ENCODE results near the gene CARNS1. TPM values are rescaled to one million over a fixed set of nuclear protein-coding genes. Genes with fewer than 3 reads are reported as not detected.
"Not testable (repeated sequence)": the region's sequence is repeated elsewhere in the genome, so short reads cannot be mapped to it uniquely, and the experiment has no call there.

Gene CARNS1
- total and polyA plus RNA-seq, 2 donors: 0.63 to 0.76 TPM

GRCh38 chr11:67416416-67417335 lies 1.2 kb downstream of the CARNS1 start:
- Histone ChIP-seq H3K27ac (ENCODE audit: low read depth) (no peak overlapping the region), H3K4me1 (ENCODE audit: insufficient read depth) (peaks cover 2% of the 10 kb centered on the region), H3K36me3 (ENCODE audit: insufficient read depth) (no peaks in the 10 kb centered on the region), H3K4me3 (ENCODE audit: low read depth, low read length) (no peak overlapping the region)
- no peak for DNase-seq (ENCODE audit: extremely low spot score)
- WGBS: 69% methylated on average over 21 of the region's 21 CpGs

- WGBS: 82% methylated on average over 12 of the region's 12 CpGs
- Histone ChIP-seq H3K4me1 (ENCODE audit: insufficient read depth) (peaks cover 2% of the 10 kb centered on the region), H3K27ac (ENCODE audit: low read depth) (no peak overlapping the region), H3K36me3 (ENCODE audit: insufficient read depth) (no peaks in the 10 kb centered on the region), H3K4me3 (ENCODE audit: low read depth, low read length) (no peak overlapping the region)
- no peak for DNase-seq (ENCODE audit: extremely low spot score)
These were observed 1.9 kb downstream of the CARNS1 start for GRCh38 chr11:67417425-67417824.

GRCh38 chr11:67418476-67419281 lies 3.2 kb downstream of the CARNS1 start:
- 81% methylated on average over 26 of the region's 26 CpGs for WGBS
- Histone ChIP-seq H3K4me3 (ENCODE audit: low read depth, low read length) (no peak overlapping the region), H3K4me1 (ENCODE audit: insufficient read depth) (peaks cover 2% of the 10 kb centered on the region), H3K36me3 (ENCODE audit: insufficient read depth) (no peaks in the 10 kb centered on the region), H3K27ac (ENCODE audit: low read depth) (no peak overlapping the region)
- no peak for DNase-seq (ENCODE audit: extremely low spot score)

- no peak for DNase-seq (ENCODE audit: extremely low spot score)
- H3K27ac ChIP-seq (ENCODE audit: low read depth): no peak overlapping the region
- no peak overlapping the region for H3K4me3 ChIP-seq (ENCODE audit: low read depth, low read length)
- no peaks in the 10 kb centered on the region for H3K36me3 ChIP-seq (ENCODE audit: insufficient read depth)
- WGBS: 93% methylated on average over 21 of the region's 21 CpGs
- H3K4me1 ChIP-seq (ENCODE audit: insufficient read depth): peaks cover 2% of the 10 kb centered on the region
These were observed 4.0 kb downstream of the CARNS1 start for GRCh38 chr11:67419325-67420049.

GRCh38 chr11:67420147-67420645 lies 4.7 kb downstream of the CARNS1 start:
- Histone ChIP-seq H3K4me3 (ENCODE audit: low read depth, low read length) (peak overlapping the region; percentile 51), H3K27ac (ENCODE audit: low read depth) (peak overlapping the region; percentile 91), H3K4me1 (ENCODE audit: insufficient read depth) (peaks cover 2% of the 10 kb centered on the region), H3K36me3 (ENCODE audit: insufficient read depth) (no peaks in the 10 kb centered on the region)
- DNase-seq (ENCODE audit: extremely low spot score): no peak
- WGBS: 35% methylated on average over 15 of the region's 15 CpGs

GRCh38 chr11:67420646-67421429 lies 5.4 kb downstream of the CARNS1 start:
- WGBS: under 1% methylated on average over 97 of the region's 97 CpGs
- Histone ChIP-seq H3K4me1 (ENCODE audit: insufficient read depth) (peaks cover 2% of the 10 kb centered on the region), H3K36me3 (ENCODE audit: insufficient read depth) (no peaks in the 10 kb centered on the region)

GRCh38 chr11:67421430-67422031 lies 6.1 kb downstream of the CARNS1 start:
- Histone ChIP-seq H3K27ac (ENCODE audit: low read depth) (no peak overlapping the region), H3K36me3 (ENCODE audit: insufficient read depth) (no peaks in the 10 kb centered on the region), H3K4me3 (ENCODE audit: low read depth, low read length) (no peak overlapping the region), H3K4me1 (ENCODE audit: insufficient read depth) (peaks cover 2% of the 10 kb centered on the region)
- WGBS: 76% methylated on average over 22 of the region's 22 CpGs
- DNase-seq (ENCODE audit: extremely low spot score): no peak

More at GRCh38 chr11:67420646-67421429, 5.4 kb downstream of the CARNS1 start:
- peak; percentile 81 for DNase-seq (ENCODE audit: extremely low spot score)
- peak overlapping the region; percentile 91 for H3K27ac ChIP-seq (ENCODE audit: low read depth)
- peak overlapping the region; percentile 51 for H3K4me3 ChIP-seq (ENCODE audit: low read depth, low read length)

GRCh38 chr11:67422891-67423290 lies 7.4 kb downstream of the CARNS1 start:
- 59% methylated on average over 6 of the region's 6 CpGs for WGBS
- H3K4me1 ChIP-seq (ENCODE audit: insufficient read depth): peaks cover 2% of the 10 kb centered on the region
- no peaks in the 10 kb centered on the region for H3K36me3 ChIP-seq (ENCODE audit: insufficient read depth)
- no peak overlapping the region for H3K27ac ChIP-seq (ENCODE audit: low read depth)
- no peak overlapping the region for H3K4me3 ChIP-seq (ENCODE audit: low read depth, low read length)
- DNase-seq (ENCODE audit: extremely low spot score): no peak

GRCh38 chr11:67423466-67423865 lies 8.0 kb downstream of the CARNS1 start:
- DNase-seq (ENCODE audit: extremely low spot score): no peak
- no peak overlapping the region for H3K27ac ChIP-seq (ENCODE audit: low read depth)

GRCh38 chr11:67423891-67424613 lies 8.6 kb downstream of the CARNS1 start:
- Histone ChIP-seq H3K36me3 (ENCODE audit: insufficient read depth) (no peaks in the 10 kb centered on the region), H3K4me3 (ENCODE audit: low read depth, low read length) (no peak overlapping the region), H3K4me1 (ENCODE audit: insufficient read depth) (peaks cover 2% of the 10 kb centered on the region), H3K27ac (ENCODE audit: low read depth) (no peak overlapping the region)
- 83% methylated on average over 34 of the region's 34 CpGs for WGBS
- DNase-seq (ENCODE audit: extremely low spot score): no peak

More at GRCh38 chr11:67423466-67423865, 8.0 kb downstream of the CARNS1 start:
- Histone ChIP-seq H3K4me3 (ENCODE audit: low read depth, low read length) (no peak overlapping the region), H3K36me3 (ENCODE audit: insufficient read depth) (no peaks in the 10 kb centered on the region), H3K4me1 (ENCODE audit: insufficient read depth) (peaks cover 2% of the 10 kb centered on the region)
- 90% methylated on average over 13 of the region's 13 CpGs for WGBS

- H3K36me3 ChIP-seq (ENCODE audit: insufficient read depth); H3K4me1 ChIP-seq (ENCODE audit: insufficient read depth); DNase-seq (ENCODE audit: extremely low spot score): not testable (repeated sequence)
- peak overlapping the region; percentile 28 for H3K27ac ChIP-seq (ENCODE audit: low read depth)
- peak overlapping the region; percentile 74 for H3K4me3 ChIP-seq (ENCODE audit: low read depth, low read length)
- 78% methylated on average over 19 of the region's 19 CpGs for WGBS
These were observed 11.9 kb downstream of the CARNS1 start for GRCh38 chr11:67427364-67427859.
